Activated T-helper 9 cell treated with anti-CD3 and anti-CD28 coated beads, Interleukin-2, amount 50 U/mL, for 16 hours (primary cell): ENCODE results near the gene AXIN2.
"Not testable (repeated sequence)": the region's sequence is repeated elsewhere in the genome, so short reads cannot be mapped to it uniquely, and the experiment has no call there.

ENCODE experiments used
- DNase-seq: peaks from one replicate; pipeline ENCODE4 v3.0.0-alpha.2; 2020; ENCODE audit warnings: low read depth

AXIN2 gene

GRCh38 chr17:65536573-65537342 is 24.7 kb downstream of the AXIN2 start:
- no peak for DNase-seq

DNA sequence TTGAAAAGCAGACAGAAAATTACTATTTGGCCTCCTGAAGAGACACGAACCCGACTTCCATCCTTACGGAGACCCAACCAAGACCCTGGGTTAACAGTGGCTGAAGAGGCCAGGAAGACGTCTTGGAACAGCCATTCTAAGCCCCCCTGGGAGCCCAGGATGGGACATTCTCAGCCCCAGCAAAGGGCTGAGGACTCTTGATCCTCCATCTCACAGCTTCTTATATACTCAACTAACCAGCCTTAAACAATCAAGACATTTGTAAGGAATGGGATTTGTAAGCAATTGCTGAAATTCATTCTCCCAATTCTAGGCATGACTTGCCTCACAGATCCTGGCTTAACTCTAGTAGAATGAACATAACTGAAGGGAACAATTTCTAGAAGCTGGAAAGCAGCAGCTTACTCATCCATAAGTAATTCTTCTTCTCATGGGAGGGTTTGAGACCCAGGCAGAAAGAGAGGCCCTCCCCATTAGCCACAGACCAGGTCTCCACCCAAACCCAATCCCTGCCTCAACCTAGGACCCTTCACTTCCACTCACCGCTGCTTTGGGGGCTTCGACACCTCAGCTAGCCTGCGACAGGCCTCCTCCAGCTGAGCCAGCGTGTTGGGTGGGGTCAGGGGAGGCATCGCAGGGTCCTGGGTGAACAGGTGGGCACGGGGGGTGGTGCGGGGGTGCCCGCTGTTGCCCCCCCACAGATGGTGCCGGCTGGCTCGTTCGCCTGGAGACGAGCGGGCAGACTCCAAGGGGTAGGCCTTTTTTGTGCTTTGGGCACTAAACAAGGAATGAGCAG is 25.5 kb downstream of the AXIN2 start:
- no peak for DNase-seq

GRCh38 chr17:65533852-65534457 is 27.5 kb downstream of the AXIN2 start:
- no peak for DNase-seq

GRCh38 chr17:65533056-65533745 is 28.2 kb downstream of the AXIN2 start:
- no peak for DNase-seq

DNA sequence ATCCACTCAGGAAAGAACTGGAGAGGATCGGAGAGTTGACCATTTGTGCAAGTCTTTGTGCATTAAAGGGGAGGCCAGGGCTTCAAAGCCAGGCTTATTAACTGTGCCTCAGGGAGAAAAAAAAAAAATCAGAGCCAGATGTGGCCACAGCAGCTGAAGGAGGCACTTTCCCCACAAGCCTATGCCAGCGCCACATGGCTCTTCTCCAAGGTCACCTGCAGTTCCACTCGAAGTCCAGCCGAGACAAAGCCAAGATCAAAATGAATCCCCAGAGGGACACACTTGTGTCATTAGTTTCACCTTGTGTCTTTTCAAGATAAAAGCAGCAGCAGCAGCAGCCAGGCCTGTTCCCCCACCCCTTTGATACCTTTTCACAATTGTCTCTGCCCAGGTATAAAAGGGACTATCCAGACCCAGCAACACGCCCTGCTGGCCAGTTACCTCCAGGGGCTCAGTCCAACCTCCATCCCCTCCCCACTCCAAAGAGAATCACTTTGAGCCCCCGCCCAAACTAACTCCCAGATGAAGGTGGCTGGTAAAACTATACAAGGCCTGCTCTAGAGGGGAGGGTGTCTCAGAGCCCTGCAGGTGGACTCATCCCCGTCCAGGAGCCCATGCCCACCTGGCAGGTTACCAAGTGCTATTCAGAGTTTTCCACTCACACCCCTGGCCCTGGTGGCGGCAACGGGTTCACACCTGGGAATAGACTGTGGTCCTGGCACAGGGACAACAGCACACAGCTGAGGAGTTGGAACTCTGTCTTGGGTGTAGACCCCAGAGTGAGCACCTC is 29.2 kb downstream of the AXIN2 start:
- DNase-seq, result no peak

DNA sequence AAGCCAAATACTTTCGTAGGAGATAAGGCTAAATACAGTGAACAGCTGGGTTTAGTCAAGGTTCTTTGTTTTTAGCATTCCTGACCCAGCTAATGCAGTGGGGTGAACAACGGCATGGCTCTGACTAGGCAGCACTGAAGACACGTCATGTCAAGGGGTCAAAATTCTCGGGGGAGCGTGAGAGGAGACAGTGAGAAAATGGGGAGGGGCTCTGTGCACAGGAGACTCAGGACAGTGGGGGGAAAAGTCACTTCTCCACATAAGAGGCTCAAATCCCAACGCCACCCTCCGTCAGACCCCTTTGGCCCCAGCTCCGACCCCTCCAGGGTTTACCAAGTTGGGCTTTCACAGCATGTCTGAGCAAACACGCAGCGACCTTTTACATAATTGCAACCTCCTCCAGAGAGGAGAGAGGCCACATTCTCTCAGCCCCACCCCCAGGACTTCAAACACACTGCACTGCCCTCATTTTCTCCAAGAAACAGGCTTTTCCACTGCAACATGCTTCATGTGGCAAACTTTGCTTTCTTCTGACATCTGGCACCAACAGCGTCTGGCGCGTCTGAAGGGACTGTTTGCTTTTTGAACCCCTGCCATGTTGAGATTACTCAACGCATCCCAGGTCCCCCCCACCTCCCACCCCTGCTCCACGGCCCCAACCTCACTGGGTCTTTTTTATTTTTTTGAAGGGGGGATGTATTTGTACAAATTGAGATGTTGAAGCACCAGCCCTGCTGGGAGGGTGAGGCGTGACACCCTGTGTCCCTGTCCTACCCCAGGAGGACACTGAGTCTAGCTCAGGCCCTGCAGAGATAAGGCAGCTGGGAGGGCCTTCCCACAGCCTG is 30.0 kb downstream of the AXIN2 start:
- DNase-seq, result no peak

DNA sequence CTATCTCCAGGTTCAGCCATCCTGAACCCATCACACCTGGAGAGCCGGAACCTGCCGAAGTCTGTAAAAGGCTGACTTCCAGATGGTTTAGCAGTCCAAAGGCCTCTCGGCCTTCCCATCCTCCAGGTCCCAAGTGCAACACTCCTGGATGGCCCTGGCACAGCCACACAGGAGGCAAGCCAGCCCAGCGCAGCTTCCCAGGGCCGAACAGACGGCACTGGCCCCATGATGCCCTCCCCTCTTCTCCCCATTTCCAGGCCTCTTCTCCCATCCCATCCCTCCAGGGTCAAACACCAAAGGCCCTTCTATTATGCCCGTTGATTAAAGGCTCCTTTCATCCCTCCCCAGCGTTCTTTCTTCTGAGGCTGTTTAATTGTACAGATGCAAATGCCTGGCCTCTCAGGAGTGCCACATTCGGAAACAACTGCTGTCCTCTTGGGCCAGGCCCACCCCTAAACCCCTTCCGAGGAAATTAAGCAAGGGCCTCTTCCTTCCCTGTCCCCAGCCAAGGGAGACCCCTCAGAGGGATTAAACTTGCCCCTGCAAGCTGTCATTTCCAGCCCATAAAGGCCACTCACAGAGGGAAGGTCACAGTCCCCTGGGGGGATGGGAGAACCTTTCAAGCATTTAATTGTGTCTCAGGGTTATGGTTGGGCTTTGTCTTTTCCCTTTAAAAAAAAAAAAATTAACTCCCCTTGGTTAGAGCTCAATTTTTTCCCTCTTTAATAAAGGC is 30.8 kb downstream of the AXIN2 start:
- no peak for DNase-seq

GRCh38 chr17:65529761-65530522 is 31.5 kb downstream of the AXIN2 start:
- DNase-seq, result no peak

- no peak for DNase-seq
These were observed 32.3 kb downstream of the AXIN2 start for GRCh38 chr17:65529040-65529633.

GRCh38 chr17:65527857-65528591 is 33.4 kb downstream of the AXIN2 start:
- DNase-seq, result no peak

GRCh38 chr17:65527381-65527780 is 34.1 kb downstream of the AXIN2 start:
- no peak for DNase-seq

- not testable (repeated sequence) for DNase-seq
These were observed 34.6 kb downstream of the AXIN2 start for GRCh38 chr17:65526854-65527253.

- no peak for DNase-seq
These were observed 37.4 kb downstream of the AXIN2 start for GRCh38 chr17:65523853-65524664.

DNA sequence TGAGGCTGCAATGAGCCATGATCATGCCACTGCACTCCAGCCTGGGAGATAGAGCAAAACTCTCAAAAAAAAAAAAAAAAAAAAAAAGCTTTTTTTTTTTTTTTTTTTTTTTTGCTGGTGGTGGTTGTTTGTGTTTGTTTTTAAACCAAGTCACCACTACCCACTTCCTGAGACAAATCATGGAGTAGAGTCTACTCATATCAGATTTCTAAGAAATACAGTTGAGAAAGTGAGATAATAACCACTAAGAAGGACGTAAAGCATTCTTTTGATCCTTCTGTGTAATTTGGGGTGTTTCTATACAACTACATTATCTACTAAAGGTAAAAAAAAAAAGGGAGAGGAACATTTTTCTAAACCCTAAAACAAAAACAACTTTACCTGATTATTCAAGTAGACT is 38.0 kb downstream of the AXIN2 start:
- DNase-seq, result no peak

- no peak for DNase-seq
These were observed 38.6 kb downstream of the AXIN2 start for GRCh38 chr17:65522751-65523404.

- DNase-seq, result no peak
These were observed 42.0 kb downstream of the AXIN2 start for GRCh38 chr17:65519462-65519861.

- no peak for DNase-seq
These were observed 43.2 kb downstream of the AXIN2 start for GRCh38 chr17:65518256-65518655.
